Activated naive CD4-positive, alpha-beta T cell treated with anti-CD3 and anti-CD28 coated beads for 36 hours (primary cell): ENCODE measurements around the gene POLR1B. TPM values are rescaled to one million over a fixed set of nuclear protein-coding genes. Genes with fewer than 3 reads are reported as not detected.
"Not testable (repeated sequence)": the region's sequence is repeated elsewhere in the genome, so short reads cannot be mapped to it uniquely, and the experiment has no call there.

Experiments
- CTCF ChIA-PET: fragments of 350-600 bp; sonication (Branson Sonifier 250); formaldehyde crosslinking; loops from one replicate; lab custom pipeline; 2021; ENCODE audit warnings: antibody characterized with exemption; lab: Charles Lee
- DNase-seq: peaks from one replicate; pipeline ENCODE4 v3.0.0-alpha.2; 2020
- H3K27ac Mint-ChIP-seq: one replicate; pipeline ENCODE4 v1.8.0; 2021; ENCODE audit warnings: mild to moderate bottlenecking, mixed read lengths
- H3K27me3 Mint-ChIP-seq: one replicate; pipeline ENCODE4 v1.8.0; 2021; ENCODE audit warnings: low read depth, mixed read lengths
- H3K36me3 Mint-ChIP-seq: one replicate; pipeline ENCODE4 v1.8.0; 2021; ENCODE audit warnings: low read depth, mixed read lengths
- H3K4me1 Mint-ChIP-seq: one replicate; pipeline ENCODE4 v1.8.0; 2021; ENCODE audit warnings: low read depth, mixed read lengths
- H3K4me3 Mint-ChIP-seq: one replicate; pipeline ENCODE4 v1.8.0; 2021; ENCODE audit warnings: mild to moderate bottlenecking, moderate library complexity, mixed read lengths
- H3K9me3 Mint-ChIP-seq: one replicate; pipeline ENCODE4 v1.8.0; 2021; ENCODE audit warnings: mixed read lengths
- intact Hi-C: fragments of 100-400 bp; cut with micrococcal nuclease; formaldehyde crosslinking; loops from one replicate; pipeline ENCODE4 v1.15.1; 2023
- total RNA-seq, 2 experiments: library from RNA; stranded (reverse); gene quantifications; one replicate each; pipeline ENCODE4 v1.2.3, GENCODE V29; 2021

Gene POLR1B
- total RNA-seq, 2 experiments from 2014 or later = 34.5 to 36.1 TPM

GRCh38 chr2:112606547-112606946, 64.3 kb downstream of the POLR1B start:
- Mint-ChIP-seq H3K4me1 (no peaks in the 10 kb centered on the region), H3K4me3 (no peak overlapping the region), H3K36me3 (no peaks in the 10 kb centered on the region), H3K9me3 (no peaks in the 10 kb centered on the region), H3K27ac (no peak overlapping the region), H3K27me3 (no peaks in the 10 kb centered on the region)
- DNase-seq = no peak
- CTCF ChIA-PET = interaction anchor here (1.3 to 8.7 kb wide), 2 partner anchors 84 to 121 kb away, joined by 4 to 146 read pairs; no protein-coding TSS in a partner anchor
- intact Hi-C loops = loop anchor here (10.0 kb wide), 1 partner anchor 338 kb away; no protein-coding TSS in a partner anchor

- H3K27ac Mint-ChIP-seq = no peak overlapping the region
- no peaks in the 10 kb centered on the region for H3K27me3 Mint-ChIP-seq
- H3K4me1 Mint-ChIP-seq = no peaks in the 10 kb centered on the region
- CTCF ChIA-PET = interaction anchor here (1.1 to 8.7 kb wide), 2 partner anchors 119 to 141 kb away, joined by 5 to 146 read pairs; no protein-coding TSS in a partner anchor
- H3K4me3 Mint-ChIP-seq = no peak overlapping the region
- no peaks in the 10 kb centered on the region for H3K36me3 Mint-ChIP-seq
- no peaks in the 10 kb centered on the region for H3K9me3 Mint-ChIP-seq
- DNase-seq = no peak
- intact Hi-C loops = loop anchor here (10.0 kb wide), 1 partner anchor 337 kb away; no protein-coding TSS in a partner anchor
Observed at GRCh38 chr2:112607680-112608438, 65.6 kb downstream of the POLR1B start.

GRCh38 chr2:112609320-112609719, 67.1 kb downstream of the POLR1B start:
- H3K4me1 Mint-ChIP-seq, H3K27me3 Mint-ChIP-seq, DNase-seq, H3K9me3 Mint-ChIP-seq, H3K36me3 Mint-ChIP-seq, CTCF ChIA-PET, H3K4me3 Mint-ChIP-seq, H3K27ac Mint-ChIP-seq: not testable (repeated sequence)
- intact Hi-C loops = loop anchor here (10.0 kb wide), 1 partner anchor 335 kb away; no protein-coding TSS in a partner anchor

- H3K9me3 Mint-ChIP-seq, H3K4me1 Mint-ChIP-seq, H3K36me3 Mint-ChIP-seq, H3K27me3 Mint-ChIP-seq, intact Hi-C loops, DNase-seq, H3K4me3 Mint-ChIP-seq, H3K27ac Mint-ChIP-seq: not testable (repeated sequence)
- CTCF ChIA-PET = interaction anchor here (1.1 to 1.5 kb wide), 2 partner anchors 13 to 23 kb away, joined by 4 to 5 read pairs; no protein-coding TSS in a partner anchor
Observed at GRCh38 chr2:112612283-112612682, 70.0 kb downstream of the POLR1B start.

- Mint-ChIP-seq H3K27ac (no peak overlapping the region), H3K4me1 (no peaks in the 10 kb centered on the region), H3K36me3 (no peaks in the 10 kb centered on the region), H3K4me3 (no peak overlapping the region), H3K27me3 (no peaks in the 10 kb centered on the region), H3K9me3 (no peaks in the 10 kb centered on the region)
- DNase-seq = no peak
- intact Hi-C loops = no loop called here
- CTCF ChIA-PET = interaction anchor here (0.6 kb wide), 1 partner anchor 464 kb away, joined by 3 read pairs; no protein-coding TSS in a partner anchor
Observed at GRCh38 chr2:112614201-112614840, 72.1 kb downstream of the POLR1B start.

- H3K27me3 Mint-ChIP-seq = no peaks in the 10 kb centered on the region
- H3K4me1 Mint-ChIP-seq = no peaks in the 10 kb centered on the region
- intact Hi-C loops = no loop called here
- H3K27ac Mint-ChIP-seq = no peak overlapping the region
- no peaks in the 10 kb centered on the region for H3K36me3 Mint-ChIP-seq
- CTCF ChIA-PET = interaction anchor here (0.6 kb wide), 1 partner anchor 464 kb away, joined by 3 read pairs; no protein-coding TSS in a partner anchor
- H3K9me3 Mint-ChIP-seq = no peaks in the 10 kb centered on the region
- no peak for DNase-seq
- H3K4me3 Mint-ChIP-seq = no peak overlapping the region
Observed at GRCh38 chr2:112615051-112615450, 72.8 kb downstream of the POLR1B start.

- intact Hi-C loops, H3K27me3 Mint-ChIP-seq, H3K4me1 Mint-ChIP-seq, DNase-seq, H3K4me3 Mint-ChIP-seq, H3K9me3 Mint-ChIP-seq, H3K27ac Mint-ChIP-seq, CTCF ChIA-PET, H3K36me3 Mint-ChIP-seq: not testable (repeated sequence)
Observed at GRCh38 chr2:112615798-112616197, 73.5 kb downstream of the POLR1B start.

- Mint-ChIP-seq H3K4me3 (no peak overlapping the region), H3K27ac (no peak overlapping the region), H3K4me1 (no peaks in the 10 kb centered on the region), H3K36me3 (no peaks in the 10 kb centered on the region), H3K27me3 (no peaks in the 10 kb centered on the region), H3K9me3 (no peaks in the 10 kb centered on the region)
- CTCF ChIA-PET = interaction anchor here (0.6 kb wide), 1 partner anchor 344 kb away, joined by 3 read pairs; no protein-coding TSS in a partner anchor
- intact Hi-C loops = no loop called here
- no peak for DNase-seq
Observed at GRCh38 chr2:112618383-112618782, 76.1 kb downstream of the POLR1B start.

- CTCF ChIA-PET = interaction anchor here (1.6 to 6.6 kb wide), 3 partner anchors 22 to 105 kb away, joined by 6 to 160 read pairs (median 13); no protein-coding TSS in a partner anchor
- H3K9me3 Mint-ChIP-seq = no peaks in the 10 kb centered on the region
- H3K36me3 Mint-ChIP-seq = no peaks in the 10 kb centered on the region
- no peak for DNase-seq
- H3K4me3 Mint-ChIP-seq = no peak overlapping the region
- intact Hi-C loops = no loop called here
- no peaks in the 10 kb centered on the region for H3K27me3 Mint-ChIP-seq
- H3K4me1 Mint-ChIP-seq = peaks cover 25% of the 10 kb centered on the region
- H3K27ac Mint-ChIP-seq = no peak overlapping the region
Observed at GRCh38 chr2:112621790-112622527, 79.7 kb downstream of the POLR1B start.

- Mint-ChIP-seq H3K4me1 (peaks cover 30% of the 10 kb centered on the region), H3K4me3 (no peak overlapping the region), H3K9me3 (no peaks in the 10 kb centered on the region), H3K27ac (no peak overlapping the region), H3K36me3 (no peaks in the 10 kb centered on the region), H3K27me3 (no peaks in the 10 kb centered on the region)
- intact Hi-C loops = no loop called here
- DNase-seq = no peak
- CTCF ChIA-PET = interaction anchor here (6.6 kb wide), 1 partner anchor 105 kb away, joined by 160 read pairs; no protein-coding TSS in a partner anchor
Observed at GRCh38 chr2:112622528-112622849, 80.2 kb downstream of the POLR1B start.

GRCh38 chr2:112623913-112624777, 81.9 kb downstream of the POLR1B start:
- intact Hi-C loops = loop anchor here (1.0 kb wide), 1 partner anchor 40 kb away; the partner anchor contains the start of gene CHCHD5
- Mint-ChIP-seq H3K27me3 (no peaks in the 10 kb centered on the region), H3K4me1 (peaks cover 40% of the 10 kb centered on the region), H3K9me3 (no peaks in the 10 kb centered on the region), H3K36me3 (no peaks in the 10 kb centered on the region), H3K27ac (peak overlapping the region; percentile 53), H3K4me3 (no peak overlapping the region)
- CTCF ChIA-PET = interaction anchor here (0.5 to 13.4 kb wide), 12 partner anchors 11 to 1780 kb away, joined by 3 to 160 read pairs (median 5); partner anchors contain the start of gene SLC20A1
- peak; percentile 92 for DNase-seq
